K562 (cell line): ENCODE data around the gene PRKAR1A. TPM values are rescaled to one million over a fixed set of nuclear protein-coding genes. Genes with fewer than 3 reads are reported as not detected.

Source experiments
- ATAC-seq: fragments of 200-7000 bp; cut with Tn5 transposase; 3 replicates; pipeline ENCODE4 v1.9.1; 2020; ENCODE audit warnings: moderate library complexity
- BruUV-seq: library from RNA; stranded (reverse); fragments of 400-500 nt; replicated peaks from 2 replicates; lab custom pipeline; 2021; lab: Mats Ljungman, UMichigan
- CTCF ChIA-PET: fragments of 300-600 bp; formaldehyde crosslinking; extraction: SDS; loops from one replicate; lab custom pipeline; 2021; ENCODE audit warnings: low intra/inter-chr PET ratio; lab: Yijun Ruan, JAX
- POLR2A ChIA-PET: fragments of 300-600, 350-650 bp; sonication (Branson Sonifier 250); formaldehyde crosslinking; extraction: SDS; loops from one replicate; lab custom pipeline; 2021; ENCODE audit warnings: antibody characterized with exemption, inconsistent platforms; lab: Yijun Ruan, JAX
- DNase-seq, 4 experiments: peaks; one replicate each; pipeline versions ENCODE4 v3.0.0 to v3.0.0-alpha.2; 2011 to 2018; ENCODE audit warnings: low spot score in 3 of 4, mixed read lengths in 3 of 4; ENCODE audit errors: extremely low read depth in 1 of 4
- FAIRE-seq: peaks from 2 replicates; lab custom pipeline; 2011; peaks lifted over from hg19 to GRCh38; lab: Jason Lieb, UNC
- H2AFZ ChIP-seq: 2 replicates; pipeline ENCODE4 v1.6.0; 2011; ENCODE audit warnings: low read depth, low read length, control low read depth, inconsistent platforms
- H3K27ac ChIP-seq: fragments of 200-600 bp; 3 replicates; pipeline ENCODE4 v1.8.0; 2011; ENCODE audit warnings: low read depth, mild to moderate bottlenecking, control low read depth, inconsistent platforms, low read length, moderate library complexity, mixed read lengths; ENCODE audit errors: extremely low read depth
- H3K27me3 ChIP-seq, 2 experiments: fragments of 300-600 bp in 1 of 2; 2 replicates in 1 of 2; 3 replicates in 1 of 2; pipeline versions ENCODE4 v1.6.0 to v1.8.0; 2011; ENCODE audit warnings: inconsistent platforms in 2 of 2, low read length in 2 of 2, mild to moderate bottlenecking in 1 of 2, mixed read lengths in 1 of 2, moderate library complexity in 1 of 2; ENCODE audit not compliant: control insufficient read depth in 2 of 2, insufficient read depth in 2 of 2
- H3K36me3 ChIP-seq: fragments of 300-600 bp; 3 replicates; pipeline ENCODE4 v1.8.0; 2011; ENCODE audit warnings: mild to moderate bottlenecking, low read length, inconsistent platforms; ENCODE audit not compliant: control insufficient read depth, insufficient read depth
- H3K4me1 ChIP-seq, 2 experiments: fragments of 200-600 bp in 1 of 2; replicated peaks in 1 of 2; 2 replicates in 1 of 2; 3 replicates in 1 of 2; pipeline versions ENCODE4 v1.5.1 to v1.8.0; 2011; ENCODE audit warnings: inconsistent platforms in 2 of 2, low read length in 2 of 2, mild to moderate bottlenecking in 1 of 2, mixed read lengths in 1 of 2, moderate library complexity in 1 of 2; ENCODE audit not compliant: control insufficient read depth in 2 of 2, insufficient read depth in 2 of 2
- H3K4me2 ChIP-seq: 2 replicates; pipeline ENCODE4 v1.6.1; 2011; ENCODE audit warnings: low read length, control low read depth, inconsistent platforms, mixed read lengths; ENCODE audit not compliant: insufficient read depth
- H3K4me3 ChIP-seq: fragments of 200-600 bp; sonication (generic), shearing (Covaris generic); 2 replicates; pipeline ENCODE4 v1.5.1; 2016; ENCODE audit warnings: control low read depth, inconsistent platforms
- H3K79me2 ChIP-seq: fragments of 200-600 bp; 3 replicates; pipeline ENCODE4 v1.8.0; 2011; ENCODE audit warnings: low read length, inconsistent platforms; ENCODE audit not compliant: control insufficient read depth, insufficient read depth
- H3K9ac ChIP-seq, 2 experiments: 2 replicates each; pipeline versions ENCODE4 v1.6.0 to v1.6.1; 2011; ENCODE audit warnings: low read depth in 2 of 2, low read length in 2 of 2, control low read depth in 1 of 2, inconsistent platforms in 1 of 2, mild to moderate bottlenecking in 1 of 2, mixed read lengths in 1 of 2; ENCODE audit not compliant: insufficient read depth in 1 of 2
- H3K9me1 ChIP-seq: one replicate; pipeline ENCODE4 v1.6.0; 2011; ENCODE audit warnings: inconsistent platforms, mild to moderate bottlenecking, low read length, moderate library complexity; ENCODE audit not compliant: control insufficient read depth, insufficient read depth
- H3K9me3 ChIP-seq: replicated peaks from 2 replicates; pipeline ENCODE4 v1.5.1; 2011; ENCODE audit warnings: low read depth, low read length, inconsistent platforms; ENCODE audit not compliant: control insufficient read depth, insufficient read depth
- H4K20me1 ChIP-seq: replicated peaks from 2 replicates; pipeline ENCODE4 v1.6.1; 2011; ENCODE audit warnings: low read length, inconsistent platforms, mixed read lengths; ENCODE audit not compliant: control insufficient read depth, insufficient read depth
- E2F3 ChIP-seq: fragments of 250-450 bp; sonication (Bioruptor Pico); IDR thresholded peaks from 2 replicates; pipeline ENCODE4 v1.4.0; 2020; ENCODE audit warnings: mild to moderate bottlenecking
- ELF4 ChIP-seq: fragments of 450-650 bp; formaldehyde crosslinking; IDR thresholded peaks from 2 replicates; pipeline ENCODE4 v1.4.0; 2022; ENCODE audit warnings: missing genetic modification characterization
- GATAD2A ChIP-seq: fragments of 450-650 bp; IDR thresholded peaks from 2 replicates; pipeline ENCODE4 v1.6.1; 2017
- HSF4 ChIP-seq: fragments of 250-450 bp; sonication (Bioruptor Pico); IDR thresholded peaks from 2 replicates; pipeline ENCODE4 v2.1.2; 2022; ENCODE audit warnings: mild to moderate bottlenecking, moderate library complexity, borderline replicate concordance
- PHB ChIP-seq: fragments of 250-450 bp; sonication (Bioruptor Pico); IDR thresholded peaks from 2 replicates; pipeline ENCODE4 v1.5.0; 2021
- RBBP5 ChIP-seq: fragments of 200-600 bp; sonication (generic); IDR thresholded peaks from 2 replicates; pipeline ENCODE4 v1.6.1; 2012; ENCODE audit warnings: borderline replicate concordance, mild to moderate bottlenecking, low read length, control low read depth, inconsistent platforms; ENCODE audit not compliant: insufficient read depth, poor library complexity, severe bottlenecking
- SIN3B ChIP-seq: fragments of 450-650 bp; IDR thresholded peaks from 2 replicates; pipeline ENCODE4 v1.6.1; 2017; ENCODE audit warnings: low read depth, mild to moderate bottlenecking, moderate library complexity
- SNIP1 ChIP-seq: fragments of 450-650 bp; IDR thresholded peaks from 2 replicates; pipeline ENCODE4 v1.7.1; 2017; ENCODE audit warnings: low read depth, mild to moderate bottlenecking
- WGBS: fragments of 100-300 bp; shearing (Covaris generic); methylation state at CpG from one replicate; pipeline ENCODE4 v1.1.6; 2016; ENCODE audit warnings: low coverage, mixed read lengths; ENCODE audit not compliant: insufficient coverage; ENCODE audit errors: missing lambda C conversion rate; 5-methylcytosine and 5-hydroxymethylcytosine counted together
- in situ Hi-C: fragments of 300-500 bp; cut with MboI; formaldehyde crosslinking; loops from 4 replicates; pipeline ENCODE4 v1.15.0; 2018; ENCODE audit warnings: inconsistent platforms, mixed read lengths
- intact Hi-C: fragments of 100-400 bp; cut with micrococcal nuclease; formaldehyde crosslinking; loops from 2 replicates; pipeline ENCODE4 v1.14.2; 2022
- polyA plus RNA-seq, 8 experiments: library from polyadenylated mRNA; depleted of rRNA in 4 of 8; stranded (reverse) in 5 of 8; unstranded in 3 of 8; fragments of >200 nt; fragmentation: Nextera tagmentation in 2 of 8; fragmentation: Illumina TruSeq in 1 of 8; extraction: Ambion mirVana in 2 of 8; extraction: Trizol in 1 of 8; gene quantifications; 2 replicates each; pipeline versions ENCODE4 v1.2.1 to v1.2.3, GENCODE V29; 2011 to 2014; ENCODE audit warnings: inconsistent platforms in 1 of 8, missing spikeins in 1 of 8
- total RNA-seq, 7 experiments: library from RNA; depleted of rRNA in 6 of 7; stranded (reverse); fragments of >200 nt in 6 of 7; fragmentation: Illumina TruSeq in 2 of 7; extraction: Trizol in 2 of 7; gene quantifications; 2 replicates each; pipeline versions ENCODE4 v1.2.1 to v1.2.3, GENCODE V29; 2011 to 2021; ENCODE audit warnings: low replicate concordance in 1 of 7
- TF ChIP-seq, protein P1 (sequence below), 2 experiments: IDR thresholded peaks in 1 of 2; conservative IDR thresholded peaks in 1 of 2; 2 replicates each; pipeline ENCODE4 v1.6.1; 2016; ENCODE audit warnings: low read depth in 2 of 2, mild to moderate bottlenecking in 1 of 2, missing compliant biosample characterization in 1 of 2, missing genetic modification characterization in 1 of 2, moderate library complexity in 1 of 2
- TF ChIP-seq, protein P2 (sequence below): fragments of 450-650 bp; IDR thresholded peaks from 2 replicates; pipeline ENCODE4 v1.6.1; 2016; ENCODE audit warnings: borderline replicate concordance
- TF ChIP-seq, protein P3 (sequence below): sonication (generic); formaldehyde crosslinking; IDR thresholded peaks from 2 replicates; pipeline ENCODE4 v1.8.1; 2022; ENCODE audit warnings: missing genetic modification reagents

Gene PRKAR1A
- total and polyA plus RNA-seq, 9 of the 15 experiments (the other 6 are each of a cell fraction or from before 2014, with no cell fraction given) = 15.0 to 95.6 (median 67.5) TPM

DNA sequence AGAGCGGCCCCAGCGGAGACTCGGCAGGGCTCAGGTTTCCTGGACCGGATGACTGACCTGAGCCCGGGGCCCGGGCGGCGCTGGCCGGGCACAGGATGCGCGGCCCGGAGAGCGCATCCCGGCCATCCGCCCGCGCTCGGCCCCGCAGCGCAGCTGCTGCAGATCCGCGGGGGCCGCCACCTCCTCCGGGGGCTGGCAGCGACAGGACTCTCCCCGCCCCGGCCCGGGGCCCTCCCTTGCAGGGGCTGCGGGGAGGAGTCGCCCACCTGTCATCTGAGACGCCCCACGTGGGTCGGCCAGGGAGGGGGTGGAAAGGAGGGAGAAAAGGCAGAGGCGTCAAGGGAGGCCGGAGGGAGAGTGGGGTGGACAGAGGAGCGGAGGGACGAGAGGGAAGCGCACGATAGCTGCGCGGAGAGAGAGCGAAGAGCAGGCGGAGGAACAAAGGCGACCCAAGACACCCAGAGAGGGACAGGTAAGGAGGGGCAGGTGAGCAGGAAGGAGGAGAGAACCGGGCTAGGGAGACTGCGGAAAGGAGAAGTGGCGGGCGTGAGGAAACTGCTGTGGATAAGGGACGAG lies 471 bp upstream of the PRKAR1A start (continued):
- TF ChIP-seq, protein P1, sequence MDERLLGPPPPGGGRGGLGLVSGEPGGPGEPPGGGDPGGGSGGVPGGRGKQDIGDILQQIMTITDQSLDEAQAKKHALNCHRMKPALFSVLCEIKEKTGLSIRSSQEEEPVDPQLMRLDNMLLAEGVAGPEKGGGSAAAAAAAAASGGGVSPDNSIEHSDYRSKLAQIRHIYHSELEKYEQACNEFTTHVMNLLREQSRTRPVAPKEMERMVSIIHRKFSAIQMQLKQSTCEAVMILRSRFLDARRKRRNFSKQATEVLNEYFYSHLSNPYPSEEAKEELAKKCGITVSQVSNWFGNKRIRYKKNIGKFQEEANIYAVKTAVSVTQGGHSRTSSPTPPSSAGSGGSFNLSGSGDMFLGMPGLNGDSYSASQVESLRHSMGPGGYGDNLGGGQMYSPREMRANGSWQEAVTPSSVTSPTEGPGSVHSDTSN (CRISPR knock-in tag; IDR thresholded peaks at IDR 0.05; ENCODE audit: low read depth) = no peak
- TF ChIP-seq, protein P1 (tag; conservative IDR thresholded peaks at IDR 0.05; ENCODE audit: low read depth) = no peak
- TF ChIP-seq HSF4 (CRISPR knock-in tag) = no peak
- TF ChIP-seq SIN3B = peak; percentile 38; the same call in 1 of the 2 replicates

DNA sequence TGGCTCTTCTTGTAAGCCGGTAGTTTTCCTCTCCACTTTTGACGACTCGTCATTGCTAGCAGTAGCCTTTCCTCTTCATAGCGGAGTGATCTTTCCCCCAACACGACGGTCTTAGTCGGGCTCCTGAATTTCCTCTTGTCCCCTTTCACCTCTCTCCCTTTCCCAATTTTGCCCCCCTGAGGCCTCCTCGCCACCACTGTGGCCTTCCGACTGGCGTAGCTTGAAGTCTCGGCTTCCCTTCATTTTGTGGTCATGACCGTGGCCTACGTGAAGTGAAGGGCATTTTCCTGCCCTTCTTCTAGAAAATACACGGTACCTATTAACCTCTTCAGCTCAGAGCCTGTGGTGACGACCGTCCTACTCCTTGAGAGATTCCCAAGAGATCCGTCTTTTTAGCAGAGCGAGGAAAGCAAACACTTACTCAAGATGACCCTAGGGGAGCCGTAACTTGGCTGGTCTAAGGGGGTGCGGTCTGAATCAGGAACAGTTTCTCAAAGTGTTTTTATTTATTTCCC lies 787 bp downstream of the PRKAR1A start:
- peak; percentile 39 for ATAC-seq
- Histone ChIP-seq H3K9me3 (no peaks in the 10 kb centered on the region), H3K36me3 (peaks cover 33% of the 10 kb centered on the region), H2AFZ (peak overlapping the region; percentile 100), H4K20me1 (no peaks in the 10 kb centered on the region), H3K27ac (peak overlapping the region; percentile 94), H3K79me2 (peaks cover 33% of the 10 kb centered on the region), H3K4me1 (peaks cover 0 to 7% of the 10 kb centered on the region in 2 experiments; a peak in 4 of 5 replicates), H3K4me2 (peak overlapping the region; percentile 99), H3K27me3 (no peaks in the 10 kb centered on the region), H3K9me1 (no peaks in the 10 kb centered on the region), H3K9ac (peak overlapping the region; percentile 92), H3K4me3 (peak overlapping the region; percentile 81)
- WGBS = 2% methylated on average over 18 of the region's 20 CpGs
- FAIRE-seq = peak; percentile 76
- no TSS peak for BruUV-seq
- POLR2A ChIA-PET = interaction anchor here (1.0 to 1.3 kb wide), 2 partner anchors 19 to 26 kb away, joined by 3 read pairs; no protein-coding TSS in a partner anchor
- CTCF ChIA-PET = no interaction called here
- in situ Hi-C loops = no loop called here
- peak in 3 of 4 experiments; percentile 20 to 55 (median 37) for DNase-seq
- intact Hi-C loops = no loop called here
- TF ChIP-seq ELF4 (0 out of 2 replicates have a peak, but pooled peaks have one; percentile 30), RBBP5 (peak; percentile 16), E2F3 (CRISPR knock-in tag) (no peak), PHB (CRISPR knock-in tag) (no peak), SNIP1 (peak; percentile 61; the same call in 1 of the 2 replicates), GATAD2A (no peak)
- TF ChIP-seq, protein P2, sequence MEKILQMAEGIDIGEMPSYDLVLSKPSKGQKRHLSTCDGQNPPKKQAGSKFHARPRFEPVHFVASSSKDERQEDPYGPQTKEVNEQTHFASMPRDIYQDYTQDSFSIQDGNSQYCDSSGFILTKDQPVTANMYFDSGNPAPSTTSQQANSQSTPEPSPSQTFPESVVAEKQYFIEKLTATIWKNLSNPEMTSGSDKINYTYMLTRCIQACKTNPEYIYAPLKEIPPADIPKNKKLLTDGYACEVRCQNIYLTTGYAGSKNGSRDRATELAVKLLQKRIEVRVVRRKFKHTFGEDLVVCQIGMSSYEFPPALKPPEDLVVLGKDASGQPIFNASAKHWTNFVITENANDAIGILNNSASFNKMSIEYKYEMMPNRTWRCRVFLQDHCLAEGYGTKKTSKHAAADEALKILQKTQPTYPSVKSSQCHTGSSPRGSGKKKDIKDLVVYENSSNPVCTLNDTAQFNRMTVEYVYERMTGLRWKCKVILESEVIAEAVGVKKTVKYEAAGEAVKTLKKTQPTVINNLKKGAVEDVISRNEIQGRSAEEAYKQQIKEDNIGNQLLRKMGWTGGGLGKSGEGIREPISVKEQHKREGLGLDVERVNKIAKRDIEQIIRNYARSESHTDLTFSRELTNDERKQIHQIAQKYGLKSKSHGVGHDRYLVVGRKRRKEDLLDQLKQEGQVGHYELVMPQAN = peak; percentile 48; the same call in 1 of the 2 replicates
- TF ChIP-seq, protein P3, sequence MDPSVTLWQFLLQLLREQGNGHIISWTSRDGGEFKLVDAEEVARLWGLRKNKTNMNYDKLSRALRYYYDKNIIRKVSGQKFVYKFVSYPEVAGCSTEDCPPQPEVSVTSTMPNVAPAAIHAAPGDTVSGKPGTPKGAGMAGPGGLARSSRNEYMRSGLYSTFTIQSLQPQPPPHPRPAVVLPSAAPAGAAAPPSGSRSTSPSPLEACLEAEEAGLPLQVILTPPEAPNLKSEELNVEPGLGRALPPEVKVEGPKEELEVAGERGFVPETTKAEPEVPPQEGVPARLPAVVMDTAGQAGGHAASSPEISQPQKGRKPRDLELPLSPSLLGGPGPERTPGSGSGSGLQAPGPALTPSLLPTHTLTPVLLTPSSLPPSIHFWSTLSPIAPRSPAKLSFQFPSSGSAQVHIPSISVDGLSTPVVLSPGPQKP (CRISPR knock-in tag) = no peak
